Fibroblast of peridontal ligament (primary cell): ENCODE measurements around the gene RHOH.
"Not testable (repeated sequence)": the region's sequence is repeated elsewhere in the genome, so short reads cannot be mapped to it uniquely, and the experiment has no call there.

ENCODE experiments used
- DNase-seq: peaks from one replicate; pipeline ENCODE4 v3.0.0-alpha.2; 2010; ENCODE audit errors: extremely low read depth

The RHOH gene

DNA sequence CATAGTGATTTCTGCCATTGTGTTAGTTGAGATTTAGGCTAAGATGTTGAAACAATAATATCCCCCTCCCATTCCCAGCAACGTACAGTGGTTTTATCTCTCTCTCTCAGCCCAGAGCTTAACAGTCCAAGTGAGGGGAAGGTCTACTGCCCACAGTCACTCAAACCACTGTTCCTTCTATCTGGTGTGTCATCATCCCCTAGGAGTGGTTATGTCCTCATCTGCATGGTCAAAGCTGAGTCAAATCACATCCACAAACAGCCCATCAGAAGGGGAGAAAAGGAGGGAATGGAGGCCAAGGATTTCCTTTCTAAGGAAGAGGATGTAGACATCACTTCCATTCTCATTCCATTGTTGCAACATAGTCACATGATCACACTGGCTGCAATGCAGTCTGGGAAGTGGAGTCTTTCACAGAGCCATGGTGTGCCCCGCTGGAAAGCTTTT lies 95.5 kb downstream of the RHOH start:
- peak; percentile 30 for DNase-seq

DNA sequence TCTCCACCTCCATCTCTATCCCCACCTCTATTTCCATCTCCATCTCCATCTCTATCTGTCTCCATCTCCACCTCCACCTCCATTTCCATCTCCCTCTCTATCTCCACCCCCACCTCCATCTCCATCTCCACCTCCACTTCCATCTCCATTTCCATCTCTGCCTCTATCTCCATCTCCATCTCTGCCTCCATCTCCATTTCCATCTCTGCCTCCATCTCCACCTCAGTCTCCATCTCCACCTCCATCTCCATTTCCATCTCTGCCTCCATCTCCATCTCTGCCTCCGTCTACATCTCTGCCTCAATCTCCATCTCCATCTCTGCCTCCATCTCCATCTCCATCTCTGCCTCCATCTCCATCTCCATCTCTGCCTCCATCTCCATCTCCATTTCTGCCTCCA lies 97.5 kb downstream of the RHOH start:
- DNase-seq, result no peak

GRCh38 chr4:40295030-40295429 lies 98.2 kb downstream of the RHOH start:
- not testable (repeated sequence) for DNase-seq

DNA sequence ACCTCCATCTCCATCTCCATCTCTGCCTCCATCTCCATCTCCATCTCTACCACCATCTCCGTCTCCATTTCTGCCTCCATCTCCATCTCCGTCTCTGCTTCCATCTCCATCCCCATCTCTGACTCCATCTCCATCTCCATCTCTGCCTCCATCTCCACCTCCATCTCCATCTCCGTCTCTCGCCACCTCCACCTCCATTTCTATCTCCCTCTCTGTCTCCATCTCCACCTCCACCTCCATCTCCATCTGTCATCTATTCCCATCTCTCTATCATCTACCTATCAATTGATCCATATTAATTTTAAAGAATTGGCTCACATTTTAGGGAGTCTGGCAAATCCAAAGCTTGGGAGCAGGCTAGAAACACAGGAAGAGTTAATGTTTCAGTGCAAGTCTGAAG lies 98.7 kb downstream of the RHOH start:
- DNase-seq, result no peak
